IMR-90 (cell line): ENCODE data around the gene OR52B2. TPM values are rescaled to one million over a fixed set of nuclear protein-coding genes. Genes with fewer than 3 reads are reported as not detected.

ENCODE experiments used
- ATAC-seq: fragments of 200-7000 bp; cut with Tn5 transposase; 2 replicates; pipeline ENCODE4 v1.9.1; 2020; ENCODE audit warnings: low read depth, mild to moderate bottlenecking, moderate library complexity
- BruUV-seq: library from RNA; stranded (reverse); fragments of 400-500 nt; replicated peaks from 2 replicates; lab custom pipeline; 2021; lab: Mats Ljungman, UMichigan
- CTCF ChIA-PET: fragments of 300-600 bp; formaldehyde crosslinking; extraction: SDS; loops from one replicate; lab custom pipeline; 2021; ENCODE audit warnings: antibody characterized with exemption; lab: Yijun Ruan, JAX
- POLR2A ChIA-PET: fragments of 300-600 bp; sonication (Branson Sonifier 250); formaldehyde crosslinking; loops from one replicate; lab custom pipeline; 2022; ENCODE audit warnings: antibody characterized with exemption; ENCODE audit not compliant: unreplicated experiment; lab: Charles Lee
- DNase-seq: peaks from one replicate; pipeline ENCODE4 v3.0.0; 2013
- H2AFZ ChIP-seq: replicated peaks from 2 replicates; pipeline ENCODE3; 2013; ENCODE audit warnings: low read length, mild to moderate bottlenecking; ENCODE audit not compliant: poor library complexity
- H2AK5ac ChIP-seq: 2 replicates; pipeline ENCODE4 v1.6.1; 2013; ENCODE audit warnings: low read depth, low read length, inconsistent platforms
- H2AK9ac ChIP-seq: replicated peaks from 2 replicates; pipeline ENCODE3; 2013; ENCODE audit warnings: mild to moderate bottlenecking, low read depth, low read length, moderate library complexity; ENCODE audit not compliant: poor library complexity
- H2BK120ac ChIP-seq: 2 replicates; pipeline ENCODE4 v1.6.1; 2013; ENCODE audit warnings: low read depth, low read length, inconsistent platforms
- H2BK15ac ChIP-seq: 3 replicates; pipeline ENCODE4 v1.6.1; 2013; ENCODE audit warnings: low read depth, low read length, inconsistent platforms
- H2BK20ac ChIP-seq: 2 replicates; pipeline ENCODE4 v1.6.1; 2013; ENCODE audit warnings: low read depth, mild to moderate bottlenecking, inconsistent platforms, low read length, moderate library complexity
- H2BK5ac ChIP-seq: 2 replicates; pipeline ENCODE4 v1.6.1; 2013; ENCODE audit warnings: mild to moderate bottlenecking, low read depth, low read length, inconsistent platforms; ENCODE audit not compliant: poor library complexity, severe bottlenecking
- H3K14ac ChIP-seq: replicated peaks from 2 replicates; pipeline ENCODE4 v1.6.1; 2013; ENCODE audit warnings: low read depth, low read length, inconsistent platforms
- H3K18ac ChIP-seq: 2 replicates; pipeline ENCODE4 v1.6.1; 2013; ENCODE audit warnings: low read depth, low read length, control low read depth
- H3K23ac ChIP-seq: 2 replicates; pipeline ENCODE4 v1.6.1; 2013; ENCODE audit warnings: low read depth, low read length, inconsistent platforms
- H3K27ac ChIP-seq: 2 replicates; pipeline ENCODE4 v1.5.1; 2013; ENCODE audit warnings: mild to moderate bottlenecking, control low read depth, low read length; ENCODE audit not compliant: insufficient read depth
- H3K27me3 ChIP-seq: 2 replicates; pipeline ENCODE4 v1.6.1; 2013; ENCODE audit warnings: low read length; ENCODE audit not compliant: control insufficient read depth, insufficient read depth
- H3K36me3 ChIP-seq: 2 replicates; pipeline ENCODE4 v1.6.1; 2013; ENCODE audit warnings: low read length, mixed read lengths; ENCODE audit not compliant: control insufficient read depth, insufficient read depth
- H3K4ac ChIP-seq: 2 replicates; pipeline ENCODE4 v1.6.1; 2013; ENCODE audit warnings: low read depth, low read length, inconsistent platforms
- H3K4me1 ChIP-seq: 2 replicates; pipeline ENCODE4 v1.6.1; 2013; ENCODE audit warnings: low read length, mixed read lengths; ENCODE audit not compliant: control insufficient read depth, insufficient read depth
- H3K4me2 ChIP-seq: 2 replicates; pipeline ENCODE4 v1.6.1; 2013; ENCODE audit warnings: low read depth, mild to moderate bottlenecking, control low read depth, low read length, moderate library complexity
- H3K4me3 ChIP-seq: 2 replicates; pipeline ENCODE4 v1.5.1; 2013; ENCODE audit warnings: low read depth, mild to moderate bottlenecking, control low read depth, low read length, moderate library complexity; ENCODE audit not compliant: insufficient read depth
- H3K56ac ChIP-seq: 2 replicates; pipeline ENCODE4 v1.6.1; 2013; ENCODE audit warnings: low read length, inconsistent platforms; ENCODE audit not compliant: insufficient read depth; ENCODE audit errors: extremely low read depth
- H3K79me1 ChIP-seq, 2 experiments: 2 replicates each; pipeline ENCODE4 v1.6.1; 2013; ENCODE audit warnings: low read length in 2 of 2, inconsistent platforms in 1 of 2, low read depth in 1 of 2
- H3K9ac ChIP-seq: 2 replicates; pipeline ENCODE4 v1.6.1; 2013; ENCODE audit warnings: low read depth, low read length, control low read depth
- H3K9me1 ChIP-seq: 2 replicates; pipeline ENCODE4 v1.6.1; 2013; ENCODE audit warnings: low read length, inconsistent platforms; ENCODE audit not compliant: insufficient read depth
- H3K9me3 ChIP-seq: 2 replicates; pipeline ENCODE4 v1.6.1; 2013; ENCODE audit warnings: low read length; ENCODE audit not compliant: control insufficient read depth, insufficient read depth
- H4K20me1 ChIP-seq: 2 replicates; pipeline ENCODE4 v1.6.1; 2013; ENCODE audit warnings: low read length, inconsistent platforms; ENCODE audit not compliant: insufficient read depth
- H4K5ac ChIP-seq: 2 replicates; pipeline ENCODE4 v1.6.1; 2013; ENCODE audit warnings: mild to moderate bottlenecking, low read depth, low read length, control low read depth
- H4K8ac ChIP-seq, 2 experiments: 2 replicates each; pipeline ENCODE4 v1.6.1; 2013; ENCODE audit warnings: low read depth in 2 of 2, low read length in 2 of 2, control low read depth in 1 of 2, inconsistent platforms in 1 of 2
- H4K91ac ChIP-seq: 2 replicates; pipeline ENCODE4 v1.6.1; 2013; ENCODE audit warnings: low read depth, low read length, inconsistent platforms; ENCODE audit not compliant: insufficient read depth
- CEBPB ChIP-seq: IDR thresholded peaks from 2 replicates; pipeline ENCODE4 v1.6.1; 2012; ENCODE audit warnings: low read depth, low read length, improper control_type of control experiment
- RFX5 ChIP-seq: IDR thresholded peaks from 2 replicates; pipeline ENCODE4 v1.8.0; 2012; ENCODE audit warnings: low read depth, mild to moderate bottlenecking, low read length, moderate library complexity
- WGBS, 2 experiments: methylation state at CpG; one replicate each; pipeline versions ENCODE4 v1.1.5 to v1.1.7; 2013; ENCODE audit warnings: missing lambda C conversion rate in 2 of 2; ENCODE audit not compliant: insufficient read length in 1 of 2; ENCODE audit errors: extremely low coverage in 2 of 2; 5-methylcytosine and 5-hydroxymethylcytosine counted together
- dilution Hi-C: fragments of 300-500 bp; cut with HindIII; formaldehyde crosslinking; loops from one replicate; pipeline ENCODE4 v1.14.3; 2018; ENCODE audit warnings: low sequenced_read_pairs; ENCODE audit not compliant: unreplicated experiment
- in situ Hi-C: fragments of 300-500 bp; cut with MboI; formaldehyde crosslinking; loops from 3 replicates; pipeline ENCODE4 v1.14.3; 2019; ENCODE audit warnings: low sequenced_read_pairs, inconsistent platforms, mixed read lengths
- intact Hi-C: fragments of 100-400 bp; cut with micrococcal nuclease; formaldehyde crosslinking; loops from 2 replicates; pipeline ENCODE4 v1.10.0; 2022
- polyA plus RNA-seq, 3 experiments: library from polyadenylated mRNA; depleted of rRNA; stranded (reverse); fragments of >200 nt; gene quantifications; 2 replicates each; pipeline ENCODE4 v1.2.3, GENCODE V29; 2012; ENCODE audit warnings: low replicate concordance in 1 of 3
- total RNA-seq: library from RNA; depleted of rRNA; stranded (reverse); fragments of >200 nt; gene quantifications from 2 replicates; pipeline ENCODE4 v1.2.3, GENCODE V29; 2012
- TF ChIP-seq, protein P1 (sequence below): fragments of 150-350 bp; IDR thresholded peaks from 2 replicates; pipeline ENCODE4 v1.6.1; 2016; ENCODE audit warnings: low read depth, mild to moderate bottlenecking, low read length, moderate library complexity, borderline replicate concordance

The OR52B2 gene
- total and polyA plus RNA-seq, 2 of the 4 experiments (the other 2 are of a cell fraction), result not detected

DNA sequence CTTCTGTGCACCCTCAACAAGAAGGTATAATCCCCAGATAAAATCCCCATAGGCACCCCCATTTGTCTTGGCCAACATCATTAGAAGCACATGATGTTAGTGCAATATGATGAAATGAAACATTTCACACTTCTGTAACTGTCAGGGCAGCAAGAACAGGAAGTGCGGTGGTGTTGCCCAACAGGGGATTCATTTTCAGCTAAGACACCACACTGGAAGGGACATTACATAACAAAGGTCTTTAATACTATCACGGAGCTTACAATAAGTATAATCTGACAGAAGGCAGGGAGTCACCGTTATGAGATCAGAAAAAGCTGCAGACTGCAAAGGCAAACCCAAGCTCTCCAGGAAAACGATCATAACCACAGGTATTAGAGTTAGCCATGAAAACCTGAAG, 30.8 kb upstream of the OR52B2 start:
- Histone ChIP-seq H3K56ac (no peak overlapping the region), H2BK5ac (no peak overlapping the region), H3K9me3 (no peaks in the 10 kb centered on the region), H2AFZ (no peak overlapping the region), H3K9ac (no peak overlapping the region), H3K23ac (no peak overlapping the region), H3K79me1 (no peaks in the 10 kb centered on the region), H3K4ac (no peak overlapping the region), H2AK5ac (no peak overlapping the region), H3K27me3 (no peaks in the 10 kb centered on the region; the same call in 1 of the 2 replicates), H3K36me3 (peaks cover 2% of the 10 kb centered on the region; the same call in 1 of the 2 replicates), H3K27ac (no peak overlapping the region), H4K8ac (no peak overlapping the region), H3K4me3 (no peak overlapping the region), H4K5ac (no peak overlapping the region), H3K4me1 (peaks cover 2% of the 10 kb centered on the region; the same call in 1 of the 2 replicates), H3K14ac (no peak overlapping the region), H3K18ac (no peak overlapping the region), H2BK15ac (no peak overlapping the region), H2BK20ac (no peak overlapping the region), H2AK9ac (no peak overlapping the region), H3K9me1 (no peaks in the 10 kb centered on the region), H2BK120ac (no peak overlapping the region), H4K91ac (no peak overlapping the region), H4K20me1 (no peaks in the 10 kb centered on the region), H3K4me2 (no peak overlapping the region)
- in situ Hi-C loops (no loop called here), dilution Hi-C loops (no loop called here), intact Hi-C loops (no loop called here)
- DNase-seq (no peak), ATAC-seq (no peak)
- no TSS peak for BruUV-seq
- TF ChIP-seq RFX5 (no peak), CEBPB (0 out of 2 replicates have a peak, but pooled peaks have one; percentile 9)
- TF ChIP-seq, protein P1, sequence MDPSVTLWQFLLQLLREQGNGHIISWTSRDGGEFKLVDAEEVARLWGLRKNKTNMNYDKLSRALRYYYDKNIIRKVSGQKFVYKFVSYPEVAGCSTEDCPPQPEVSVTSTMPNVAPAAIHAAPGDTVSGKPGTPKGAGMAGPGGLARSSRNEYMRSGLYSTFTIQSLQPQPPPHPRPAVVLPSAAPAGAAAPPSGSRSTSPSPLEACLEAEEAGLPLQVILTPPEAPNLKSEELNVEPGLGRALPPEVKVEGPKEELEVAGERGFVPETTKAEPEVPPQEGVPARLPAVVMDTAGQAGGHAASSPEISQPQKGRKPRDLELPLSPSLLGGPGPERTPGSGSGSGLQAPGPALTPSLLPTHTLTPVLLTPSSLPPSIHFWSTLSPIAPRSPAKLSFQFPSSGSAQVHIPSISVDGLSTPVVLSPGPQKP, result no peak
- ChIA-PET CTCF (no interaction called here), POLR2A (no interaction called here)
- WGBS, 2 experiments, result 100% methylated on average over 1 of the region's 4 CpGs; no CpG with 5 or more reads in 1 of the 2 experiments
